Hair follicle dermal papilla cell (primary cell): Measurements from ENCODE around the gene RND1. TPM values are rescaled to one million over a fixed set of nuclear protein-coding genes. Genes with fewer than 3 reads are reported as not detected.

Experiments used
- small RNA-seq: library from RNA; depleted of rRNA; stranded (forward); fragments of <200 nt; gene quantifications from one replicate; pipeline ENCODE3, GENCODE V24; 2012
- total RNA-seq: library from RNA; depleted of rRNA; stranded (reverse); fragments of >200 nt; gene quantifications from 2 replicates; pipeline ENCODE4 v1.2.3, GENCODE V29; 2012

The RND1 gene
- 0.16 TPM in 1 of 2 replicates, not detected in the other for total RNA-seq

DNA sequence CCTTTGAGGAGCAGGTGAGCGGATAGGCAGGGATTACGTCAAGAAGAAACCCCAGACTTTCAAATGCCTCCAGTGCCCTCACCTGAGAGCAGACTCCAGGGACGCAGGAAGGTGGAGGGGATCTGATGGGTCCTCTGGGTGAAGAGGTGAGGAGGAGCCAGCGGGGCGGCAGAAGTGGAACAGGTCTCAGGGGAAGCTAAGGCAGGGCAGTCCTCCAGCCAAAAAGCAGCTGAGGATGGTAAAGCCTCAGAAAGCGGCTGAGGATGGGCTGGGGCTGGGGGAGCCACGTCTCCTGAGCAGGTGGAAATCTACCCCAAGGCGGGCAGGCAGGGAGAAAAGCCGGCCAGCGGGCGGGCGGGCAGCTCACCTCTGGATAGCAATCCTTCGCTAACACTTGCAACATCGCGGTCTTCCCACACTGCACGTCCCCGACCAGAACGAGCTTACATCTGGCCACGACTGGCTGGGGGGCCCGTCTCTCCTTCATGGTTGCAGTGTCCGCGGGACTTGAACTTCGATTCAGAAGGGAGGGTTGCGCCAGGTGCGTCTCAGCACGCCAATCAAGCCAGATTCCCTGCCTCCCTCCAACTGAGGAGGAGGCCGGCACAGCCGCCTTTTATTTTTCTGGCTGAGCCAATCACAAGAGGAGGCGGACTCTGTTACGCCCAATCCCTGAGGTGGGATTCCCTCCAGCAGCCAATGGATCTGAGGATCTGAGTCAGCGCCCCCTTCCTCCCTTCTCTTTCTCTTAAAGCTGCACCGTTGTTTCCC, at the start of gene RND1:
TSS of gene RND1 (minus strand) at position 590 of the 771 bp plus-strand sequence. CDS start at position 487, 103 bp downstream.

GRCh38 chr12:48851883-48852733, 13.6 kb downstream of the RND1 start, which contains the start of gene DDX23:
Gene DDX23 (minus strand): TSS chr12:48852163. CDS start chr12:48845782, 6,381 bp downstream.

DNA sequence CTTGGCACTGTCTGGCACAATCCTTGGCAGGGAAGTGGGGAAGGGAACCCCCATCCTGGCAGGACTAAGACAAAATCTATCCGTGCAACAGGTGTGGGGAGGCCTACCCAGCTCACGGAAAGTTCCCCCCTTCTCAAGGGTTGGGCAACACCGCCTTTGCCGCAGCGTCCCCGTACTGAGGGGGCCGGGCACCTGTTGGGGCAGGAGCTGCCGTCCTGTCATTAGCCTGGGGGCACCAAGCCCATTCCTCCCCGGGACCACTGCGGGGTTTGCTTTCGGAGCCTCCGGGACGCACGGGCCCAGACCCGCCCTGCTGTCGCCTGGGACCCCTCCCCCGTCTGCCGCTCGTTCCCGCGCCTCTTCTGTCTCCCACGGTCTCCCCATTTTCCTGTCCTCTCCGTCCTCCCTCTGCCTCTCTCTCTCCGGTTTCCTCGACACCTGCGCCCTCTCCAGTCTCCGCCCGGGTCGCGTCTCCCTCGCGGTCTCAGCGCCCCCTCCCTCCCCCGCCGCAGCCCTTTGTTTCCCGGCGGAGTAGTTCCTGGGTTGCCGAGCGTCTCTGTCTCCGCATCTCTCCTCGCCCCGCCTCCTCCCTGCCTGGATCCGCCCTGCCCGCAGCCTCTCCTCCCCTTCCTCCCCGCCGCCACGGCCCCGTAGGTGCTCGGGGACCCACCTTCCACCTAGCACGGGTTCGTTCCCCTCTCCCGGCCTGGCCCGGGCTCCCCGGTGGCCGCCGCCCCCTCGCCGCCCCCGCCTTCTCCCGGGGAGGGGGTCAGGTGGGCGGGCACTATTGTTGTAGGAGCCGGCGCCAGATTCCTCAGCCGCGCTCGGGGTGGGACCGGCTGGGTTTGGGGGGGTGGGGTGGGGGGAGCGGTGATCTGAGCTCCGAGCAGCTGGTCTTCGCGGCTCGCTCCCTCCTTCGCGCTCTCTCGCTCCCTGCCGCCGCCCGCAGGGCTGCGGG, 47.5 kb downstream of the RND1 start, which contains the start of gene CACNB3:
TSS of gene CACNB3 (plus strand) at position 624 of the 958 bp plus-strand sequence. CDS start 434 bp downstream, outside the sequence.

Small RNA genes within 50 kb of the gene (small RNA-seq; reads per million reads assigned to genes)
- gene AC073610.1 (not detected), gene RF00019 (not detected), gene RNU6-600P (not detected)

Other genes starting within 250 kb of the RND1 start
- 40.3 and 44.5 TPM in 2 replicates for gene KANSL2, start 183.6 kb downstream of the RND1 start, total RNA-seq
- gene CCNT1, start 149.2 kb downstream of the RND1 start, total RNA-seq = 30.8 and 34.2 TPM in 2 replicates
- 34.9 and 52.2 TPM in 2 replicates for gene ADCY6, start 76.8 kb downstream of the RND1 start, total RNA-seq
- gene CACNB3, start 47.4 kb downstream of the RND1 start, total RNA-seq = 20.2 and 21.6 TPM in 2 replicates
- 45.2 and 54.8 TPM in 2 replicates for gene DDX23, start 13.7 kb downstream of the RND1 start, total RNA-seq
- 15.9 and 16.7 TPM in 2 replicates for gene FKBP11, start 59.6 kb upstream of the RND1 start, total RNA-seq
- gene ARF3, start 91.6 kb upstream of the RND1 start, total RNA-seq = 54.5 and 61.6 TPM in 2 replicates
- gene WNT10B, start 105.9 kb upstream of the RND1 start, total RNA-seq = 0.16 TPM in 1 of 2 replicates, not detected in the other
- not detected in 2 replicates for gene WNT1, start 112.5 kb upstream of the RND1 start, total RNA-seq
- 0.12 and 0.16 TPM in 2 replicates for gene DDN, start 133.5 kb upstream of the RND1 start, total RNA-seq
- 74.5 and 87.3 TPM in 2 replicates for gene PRKAG1, start 152.9 kb upstream of the RND1 start, total RNA-seq
- gene KMT2D, start 194.9 kb upstream of the RND1 start, total RNA-seq = 39.2 and 40.6 TPM in 2 replicates
- gene RHEBL1, start 204.1 kb upstream of the RND1 start, total RNA-seq = 0.36 TPM in 1 of 2 replicates, not detected in the other
- not detected in 2 replicates for gene DHH, start 228.9 kb upstream of the RND1 start, total RNA-seq
- 22.5 and 36.3 TPM in 2 replicates for gene LMBR1L, start 245.0 kb upstream of the RND1 start, total RNA-seq